ENCODE data around the gene P2RY12. TPM values are rescaled to one million over a fixed set of nuclear protein-coding genes. Genes with fewer than 3 reads are reported as not detected.

P2RY12 gene
- total and polyA plus RNA-seq, 2 of the 4 experiments (the other 2 are of a cell fraction) = not detected

GRCh38 chr3:151432616-151433372 is 48.2 kb upstream of the P2RY12 start:
- Histone ChIP-seq H3K4me2 (ENCODE audit: low read depth, low read length) (no peak overlapping the region), H4K20me1 (ENCODE audit: insufficient read depth, low read length) (no peaks in the 10 kb centered on the region), H2BK120ac (ENCODE audit: low read depth, low read length) (no peak overlapping the region; the same call in 1 of the 2 replicates), H2BK5ac (ENCODE audit: low read depth, low read length, poor library complexity, severe bottlenecking) (peak overlapping the region; percentile 17), H3K23ac (ENCODE audit: low read depth, low read length) (no peak overlapping the region), H2AK5ac (ENCODE audit: low read depth, low read length) (no peak overlapping the region), H2BK15ac (ENCODE audit: low read depth, low read length) (peak overlapping the region; percentile 90; the same call in 1 of the 3 replicates), H3K18ac (ENCODE audit: low read depth, low read length) (no peak overlapping the region), H2BK20ac (ENCODE audit: low read depth, low read length) (no peak overlapping the region), H3K27me3 (ENCODE audit: control insufficient read depth, insufficient read depth, low read length) (no peaks in the 10 kb centered on the region), H3K56ac (ENCODE audit: extremely low read depth, insufficient read depth, low read length) (no peak overlapping the region), H3K4me1 (ENCODE audit: control insufficient read depth, insufficient read depth, low read length) (peaks cover 6% of the 10 kb centered on the region), H3K9me1 (ENCODE audit: insufficient read depth, low read length) (peaks cover 13% of the 10 kb centered on the region), H3K9me3 (ENCODE audit: control insufficient read depth, insufficient read depth, low read length) (no peaks in the 10 kb centered on the region), H3K36me3 (ENCODE audit: control insufficient read depth, insufficient read depth, low read length) (no peaks in the 10 kb centered on the region), H3K4me3 (ENCODE audit: insufficient read depth, low read depth, low read length) (no peak overlapping the region), H4K5ac (ENCODE audit: low read depth, low read length) (no peak overlapping the region; the same call in 1 of the 2 replicates), H4K8ac (ENCODE audit: low read depth in 2 of 2, low read length in 2 of 2) (peak overlapping the region in 1 of 2 experiments; percentile 38; a peak in 1 of 4 replicates), H2AK9ac (replicated peaks; ENCODE audit: low read depth, low read length, poor library complexity) (peak overlapping the region; percentile 52), H2AFZ (replicated peaks; ENCODE audit: low read length, poor library complexity) (no peak overlapping the region), H3K27ac (ENCODE audit: insufficient read depth, low read length) (no peak overlapping the region), H3K79me1 (ENCODE audit: low read depth in 1 of 2, low read length in 2 of 2) (no peaks in the 10 kb centered on the region), H3K14ac (replicated peaks; ENCODE audit: low read depth, low read length) (peak overlapping the region; percentile 19; the same call in 1 of the 2 replicates), H4K91ac (ENCODE audit: insufficient read depth, low read depth, low read length) (no peak overlapping the region), H3K4ac (ENCODE audit: low read depth, low read length) (peak overlapping the region; percentile 56), H3K9ac (ENCODE audit: low read depth, low read length) (no peak overlapping the region)
- DNase-seq = no peak
- WGBS, 2 experiments (ENCODE audit: extremely low coverage in 2 of 2, insufficient read length in 1 of 2) = 100% methylated on average over 1 of the region's 7 CpGs; no CpG with 5 or more reads in 1 of the 2 experiments
- ATAC-seq (ENCODE audit: low read depth) = no peak
- in situ Hi-C loops (cut with MboI; ENCODE audit: low sequenced_read_pairs) (loop anchor here (10.0 kb wide), 1 partner anchor 208 kb away; no protein-coding TSS in a partner anchor), intact Hi-C loops (cut with micrococcal nuclease) (loop anchor here (10.0 kb wide), 1 partner anchor 268 kb away; no protein-coding TSS in a partner anchor), dilution Hi-C loops (cut with HindIII; ENCODE audit: low sequenced_read_pairs, unreplicated experiment) (no loop called here)
- no TSS peak for BruUV-seq (replicated peaks)
- TF ChIP-seq MAFK (IDR thresholded peaks at IDR 0.05; ENCODE audit: low read depth, low read length) (no peak), ELK1 (IDR thresholded peaks at IDR 0.05; ENCODE audit: borderline replicate concordance, low read depth, low read length) (no peak), FOS (IDR thresholded peaks at IDR 0.05; ENCODE audit: low read depth, low read length) (no peak), RCOR1 (IDR thresholded peaks at IDR 0.05; ENCODE audit: insufficient replicate concordance, low read length) (no peak), MAZ (IDR thresholded peaks at IDR 0.05; ENCODE audit: borderline replicate concordance, low read depth, low read length) (no peak), CTCF (conservative IDR thresholded peaks at IDR 0.05; ENCODE audit: low read depth, low read length) (no peak)
- ChIA-PET CTCF (no interaction called here), POLR2A (ENCODE audit: unreplicated experiment) (no interaction called here)
